Neural crest cell (in vitro differentiated cells): ENCODE measurements around the gene ADIG. TPM values are rescaled to one million over a fixed set of nuclear protein-coding genes. Genes with fewer than 3 reads are reported as not detected.

Experiments used
- DNase-seq: peaks from one replicate; pipeline ENCODE4 v3.0.0; 2021; ENCODE audit warnings: low read depth, mixed read lengths, low spot score
- H3K27ac Mint-ChIP-seq: one replicate; pipeline ENCODE4 v1.8.0; 2021; ENCODE audit warnings: mild to moderate bottlenecking, mixed read lengths; ENCODE audit not compliant: unreplicated experiment
- H3K27me3 Mint-ChIP-seq: 2 replicates; pipeline ENCODE4 v1.8.0; 2021; ENCODE audit warnings: low read depth, mild to moderate bottlenecking, mixed read lengths
- H3K36me3 Mint-ChIP-seq: 2 replicates; pipeline ENCODE4 v1.8.0; 2021; ENCODE audit warnings: low read depth, mild to moderate bottlenecking, mixed read lengths
- H3K4me1 Mint-ChIP-seq: 2 replicates; pipeline ENCODE4 v1.8.0; 2021; ENCODE audit warnings: mixed read lengths
- H3K4me3 Mint-ChIP-seq: one replicate; pipeline ENCODE4 v1.8.0; 2021; ENCODE audit warnings: mild to moderate bottlenecking, mixed read lengths
- H3K9me3 Mint-ChIP-seq: 2 replicates; pipeline ENCODE4 v1.8.0; 2021; ENCODE audit warnings: mixed read lengths
- CTCF ChIP-seq: fragments of 200-600 bp; sonication (generic); conservative IDR thresholded peaks from 2 replicates; pipeline ENCODE4 v1.5.0; 2021; ENCODE audit warnings: antibody characterized with exemption, mild to moderate bottlenecking
- total RNA-seq: library from RNA; stranded (reverse); gene quantifications from 2 replicates; pipeline ENCODE4 v1.2.1, GENCODE V29; 2021

ADIG gene
- total RNA-seq, 1 donor from 2014 or later = not detected

- H3K9me3 Mint-ChIP-seq = no peaks in the 10 kb centered on the region
- H3K4me1 Mint-ChIP-seq = peaks cover 5% of the 10 kb centered on the region
- no peak overlapping the region for H3K27ac Mint-ChIP-seq
- peaks cover 2% of the 10 kb centered on the region for H3K27me3 Mint-ChIP-seq
- H3K4me3 Mint-ChIP-seq = no peak overlapping the region
- no peaks in the 10 kb centered on the region for H3K36me3 Mint-ChIP-seq
- TF ChIP-seq CTCF = no peak
- DNase-seq = no peak
Observed at GRCh38 chr20:38628580-38629470, 47.8 kb downstream of the ADIG start.

- DNase-seq = no peak
- Mint-ChIP-seq H3K9me3 (no peaks in the 10 kb centered on the region), H3K36me3 (no peaks in the 10 kb centered on the region), H3K27ac (no peak overlapping the region), H3K4me1 (no peaks in the 10 kb centered on the region), H3K4me3 (no peak overlapping the region), H3K27me3 (peaks cover 2% of the 10 kb centered on the region)
- no peak for TF ChIP-seq CTCF
Observed at GRCh38 chr20:38629979-38630378, 49.0 kb downstream of the ADIG start.

GRCh38 chr20:38630727-38631126 is 49.7 kb downstream of the ADIG start:
- TF ChIP-seq CTCF = no peak
- Mint-ChIP-seq H3K27ac (no peak overlapping the region), H3K9me3 (no peaks in the 10 kb centered on the region), H3K27me3 (peaks cover 3% of the 10 kb centered on the region), H3K4me1 (no peaks in the 10 kb centered on the region), H3K4me3 (no peak overlapping the region), H3K36me3 (no peaks in the 10 kb centered on the region)
- no peak for DNase-seq

- no peak for DNase-seq
- H3K27ac Mint-ChIP-seq = no peak overlapping the region
- H3K36me3 Mint-ChIP-seq = no peaks in the 10 kb centered on the region
- peaks cover 5% of the 10 kb centered on the region for H3K27me3 Mint-ChIP-seq
- no peaks in the 10 kb centered on the region for H3K4me1 Mint-ChIP-seq
- no peak for TF ChIP-seq CTCF
- H3K9me3 Mint-ChIP-seq = no peaks in the 10 kb centered on the region
- no peak overlapping the region for H3K4me3 Mint-ChIP-seq
Observed at GRCh38 chr20:38631155-38632022, 50.4 kb downstream of the ADIG start.

GRCh38 chr20:38633577-38634093 is 52.6 kb downstream of the ADIG start:
- no peak overlapping the region for H3K4me3 Mint-ChIP-seq
- H3K9me3 Mint-ChIP-seq = no peaks in the 10 kb centered on the region
- peak; percentile 86 for TF ChIP-seq CTCF
- DNase-seq = peak; percentile 82
- H3K36me3 Mint-ChIP-seq = no peaks in the 10 kb centered on the region
- peaks cover 5% of the 10 kb centered on the region for H3K27me3 Mint-ChIP-seq
- H3K4me1 Mint-ChIP-seq = no peaks in the 10 kb centered on the region
- peak overlapping the region; percentile 37 for H3K27ac Mint-ChIP-seq
